Astrocyte (in vitro differentiated cells and primary cell): ENCODE data around the gene KY. TPM values are rescaled to one million over a fixed set of nuclear protein-coding genes. Genes with fewer than 3 reads are reported as not detected.

Source experiments
- DNase-seq: peaks from one replicate; pipeline ENCODE4 v3.0.0-alpha.2; 2010; ENCODE audit warnings: low read depth
- FAIRE-seq: peaks from 2 replicates; lab custom pipeline; 2011; peaks lifted over from hg19 to GRCh38; lab: Jason Lieb, UNC
- H2AFZ ChIP-seq: 2 replicates; pipeline ENCODE4 v1.6.0; 2012; ENCODE audit warnings: low read depth, low read length, inconsistent platforms
- H3K27ac ChIP-seq: 2 replicates; pipeline ENCODE4 v1.5.1; 2011; ENCODE audit warnings: low read depth, low read length, inconsistent platforms
- H3K27me3 ChIP-seq: 2 replicates; pipeline ENCODE4 v1.6.0; 2011; ENCODE audit warnings: low read length, inconsistent platforms; ENCODE audit not compliant: insufficient read depth
- H3K36me3 ChIP-seq: 2 replicates; pipeline ENCODE4 v1.5.1; 2011; ENCODE audit warnings: low read length, inconsistent platforms; ENCODE audit not compliant: insufficient read depth
- H3K4me1 ChIP-seq: 2 replicates; pipeline ENCODE4 v1.5.1; 2011; ENCODE audit warnings: low read length, inconsistent platforms; ENCODE audit not compliant: insufficient read depth
- H3K4me2 ChIP-seq: 2 replicates; pipeline ENCODE4 v1.6.0; 2012; ENCODE audit warnings: low read length, inconsistent platforms
- H3K4me3 ChIP-seq: 2 replicates; pipeline ENCODE4 v1.5.1; 2011; ENCODE audit warnings: low read depth, mild to moderate bottlenecking, low read length, inconsistent platforms; ENCODE audit not compliant: insufficient read depth
- H3K79me2 ChIP-seq: 2 replicates; pipeline ENCODE4 v1.6.0; 2012; ENCODE audit warnings: mild to moderate bottlenecking, low read length, inconsistent platforms; ENCODE audit not compliant: insufficient read depth
- H3K9ac ChIP-seq: 2 replicates; pipeline ENCODE4 v1.6.0; 2012; ENCODE audit warnings: mild to moderate bottlenecking, low read length, inconsistent platforms
- H3K9me3 ChIP-seq: 2 replicates; pipeline ENCODE4 v1.5.1; 2012; ENCODE audit warnings: low read depth, mild to moderate bottlenecking, low read length, inconsistent platforms; ENCODE audit not compliant: insufficient read depth
- H4K20me1 ChIP-seq: 2 replicates; pipeline ENCODE4 v1.6.0; 2012; ENCODE audit warnings: low read length, inconsistent platforms; ENCODE audit not compliant: insufficient read depth
- H3K27ac Mint-ChIP-seq: one replicate; pipeline ENCODE4 v1.8.0; 2021; ENCODE audit warnings: mild to moderate bottlenecking, mixed read lengths; ENCODE audit not compliant: unreplicated experiment
- H3K27me3 Mint-ChIP-seq: one replicate; pipeline ENCODE4 v1.8.0; 2021; ENCODE audit warnings: low read depth, mixed read lengths; ENCODE audit not compliant: unreplicated experiment
- H3K36me3 Mint-ChIP-seq: one replicate; pipeline ENCODE4 v1.8.0; 2021; ENCODE audit warnings: low read depth, mixed read lengths; ENCODE audit not compliant: unreplicated experiment
- H3K4me1 Mint-ChIP-seq: one replicate; pipeline ENCODE4 v1.8.0; 2021; ENCODE audit warnings: low read depth, mixed read lengths; ENCODE audit not compliant: unreplicated experiment
- H3K4me3 Mint-ChIP-seq: one replicate; pipeline ENCODE4 v1.8.0; 2021; ENCODE audit warnings: mild to moderate bottlenecking, moderate library complexity, mixed read lengths; ENCODE audit not compliant: unreplicated experiment
- H3K9me3 Mint-ChIP-seq: one replicate; pipeline ENCODE4 v1.8.0; 2021; ENCODE audit warnings: mild to moderate bottlenecking, mixed read lengths; ENCODE audit not compliant: unreplicated experiment
- CTCF ChIP-seq: IDR thresholded peaks from 2 replicates; pipeline ENCODE4 v1.5.1; 2011; ENCODE audit warnings: low read depth, mild to moderate bottlenecking, inconsistent platforms, low read length, moderate library complexity; ENCODE audit not compliant: insufficient read depth
- EZH2 ChIP-seq: IDR thresholded peaks from 2 replicates; pipeline ENCODE4 v1.6.1; 2012; ENCODE audit warnings: mild to moderate bottlenecking, low read length, inconsistent platforms; ENCODE audit not compliant: insufficient read depth
- total RNA-seq: library from RNA; stranded (reverse); gene quantifications from 2 replicates; pipeline ENCODE4 v1.2.1, GENCODE V29; 2021

KY gene
- total RNA-seq, 1 donor from 2014 or later: 0.11 TPM

GRCh38 chr3:134608023-134608770 lies 42.6 kb downstream of the KY start:
- Histone ChIP-seq H3K79me2 (no peaks in the 10 kb centered on the region), H3K36me3 (no peaks in the 10 kb centered on the region), H3K27ac (no peak overlapping the region), H3K9ac (no peak overlapping the region), H3K9me3 (no peaks in the 10 kb centered on the region), H3K27me3 (no peaks in the 10 kb centered on the region), H2AFZ (no peak overlapping the region), H4K20me1 (no peaks in the 10 kb centered on the region), H3K4me1 (no peaks in the 10 kb centered on the region), H3K4me2 (no peak overlapping the region), H3K4me3 (no peak overlapping the region)
- FAIRE-seq (no peak), DNase-seq (no peak)
- Mint-ChIP-seq H3K27me3 (peaks cover 59% of the 10 kb centered on the region), H3K36me3 (no peaks in the 10 kb centered on the region), H3K4me1 (no peaks in the 10 kb centered on the region), H3K9me3 (no peaks in the 10 kb centered on the region), H3K4me3 (no peak overlapping the region), H3K27ac (no peak overlapping the region)
- no peak for TF ChIP-seq EZH2
- TF ChIP-seq CTCF: no peak

GRCh38 chr3:134607054-134608022 lies 43.5 kb downstream of the KY start:
- TF ChIP-seq EZH2: no peak
- TF ChIP-seq CTCF: no peak
- Histone ChIP-seq H4K20me1 (no peaks in the 10 kb centered on the region), H3K4me3 (no peak overlapping the region), H3K4me2 (no peak overlapping the region), H3K36me3 (no peaks in the 10 kb centered on the region), H2AFZ (no peak overlapping the region), H3K79me2 (no peaks in the 10 kb centered on the region), H3K4me1 (peaks cover under 1% of the 10 kb centered on the region), H3K9me3 (no peaks in the 10 kb centered on the region), H3K27ac (no peak overlapping the region), H3K27me3 (no peaks in the 10 kb centered on the region), H3K9ac (no peak overlapping the region)
- FAIRE-seq (no peak), DNase-seq (peak; percentile 12)
- Mint-ChIP-seq H3K27me3 (peaks cover 56% of the 10 kb centered on the region), H3K4me3 (no peak overlapping the region), H3K27ac (no peak overlapping the region), H3K9me3 (no peaks in the 10 kb centered on the region), H3K36me3 (no peaks in the 10 kb centered on the region), H3K4me1 (no peaks in the 10 kb centered on the region)
